GM12892 (cell line): ENCODE data around the gene BABAM2.
"Not testable (repeated sequence)": the region's sequence is repeated elsewhere in the genome, so short reads cannot be mapped to it uniquely, and the experiment has no call there.

Experiments used
- DNase-seq: peaks from one replicate; pipeline ENCODE4 v3.0.0; 2011; ENCODE audit not compliant: insufficient read length
- FAIRE-seq: peaks from 2 replicates; lab custom pipeline; 2011; peaks lifted over from hg19 to GRCh38; lab: Jason Lieb, UNC
- POLR2A ChIP-seq: IDR thresholded peaks from 2 replicates; pipeline ENCODE4 v1.6.1; 2011; ENCODE audit warnings: low read depth, low read length, control low read depth
- POLR2AphosphoS5 ChIP-seq: IDR thresholded peaks from 2 replicates; pipeline ENCODE4 v1.6.1; 2011; ENCODE audit warnings: low read depth, low read length, control low read depth
- TAF1 ChIP-seq: IDR thresholded peaks from 2 replicates; pipeline ENCODE4 v1.6.1; 2011; ENCODE audit warnings: low read depth, mild to moderate bottlenecking, control low read depth, low read length, borderline replicate concordance

BABAM2 gene

GRCh38 chr2:28101123-28101522, 210.6 kb downstream of the BABAM2 start:
- DNase-seq (no peak), FAIRE-seq (no peak)
- TF ChIP-seq POLR2A (no peak), TAF1 (no peak), POLR2AphosphoS5 (no peak)

DNA sequence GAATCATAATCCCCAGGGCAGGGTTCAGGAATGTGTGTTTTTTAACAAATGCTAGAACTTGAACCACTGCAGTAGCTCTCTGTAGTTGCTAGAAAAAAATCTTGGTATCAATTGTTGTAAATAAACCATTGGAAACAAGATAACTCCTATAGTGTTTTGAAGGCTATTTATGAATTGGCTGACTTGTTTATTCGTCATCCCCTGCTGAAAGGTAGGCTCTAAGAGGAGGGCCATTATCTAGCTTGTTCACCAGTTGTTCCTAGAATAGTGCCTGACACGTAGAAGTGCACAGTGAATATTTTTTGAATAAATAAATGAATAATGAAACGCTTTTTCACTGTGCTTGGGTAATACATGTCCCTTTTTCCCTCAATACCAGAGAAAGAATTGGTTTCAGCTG, 211.4 kb downstream of the BABAM2 start:
- TF ChIP-seq TAF1 = no peak
- TF ChIP-seq POLR2AphosphoS5 = no peak
- TF ChIP-seq POLR2A = no peak
- DNase-seq (no peak), FAIRE-seq (no peak)

- TF ChIP-seq POLR2AphosphoS5 = no peak
- no peak for TF ChIP-seq POLR2A
- TF ChIP-seq TAF1 = no peak
- DNase-seq (no peak), FAIRE-seq (no peak)
Measured at GRCh38 chr2:28102455-28102874, 211.9 kb downstream of the BABAM2 start.

- no peak for FAIRE-seq
- TF ChIP-seq TAF1 (no peak), POLR2AphosphoS5 (no peak)
- DNase-seq = no peak
Measured at GRCh38 chr2:28103611-28104010, 213.1 kb downstream of the BABAM2 start.

GRCh38 chr2:28108143-28108542, 217.6 kb downstream of the BABAM2 start:
- FAIRE-seq = no peak
- TF ChIP-seq POLR2AphosphoS5 = no peak
- TF ChIP-seq POLR2A = no peak
- no peak for TF ChIP-seq TAF1
- no peak for DNase-seq

GRCh38 chr2:28113771-28114170, 223.2 kb downstream of the BABAM2 start:
- not testable (repeated sequence) for DNase-seq, FAIRE-seq

DNA sequence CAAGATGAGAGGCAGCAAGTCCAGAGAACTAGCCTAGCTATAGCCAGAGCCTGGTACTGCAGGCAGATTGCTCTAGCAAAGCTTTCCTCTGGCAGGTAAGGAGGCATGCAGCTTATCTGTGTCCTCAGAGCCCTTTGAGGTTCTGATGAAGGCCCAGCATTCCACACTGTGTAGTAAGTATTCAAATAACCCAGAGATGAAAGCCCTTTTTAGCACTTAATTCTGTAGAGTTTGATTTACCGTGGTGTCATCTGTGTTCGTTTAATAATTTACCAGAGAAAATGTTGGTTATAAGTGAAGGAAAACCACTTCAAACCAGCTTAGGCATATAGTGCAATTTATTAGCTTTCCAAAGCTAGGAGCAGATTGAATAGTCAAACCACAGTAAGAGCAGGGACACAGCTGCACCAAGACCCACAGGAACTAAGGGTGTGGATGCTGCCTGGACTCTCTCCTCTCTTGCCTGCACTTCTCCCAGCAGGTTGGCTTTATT, 226.6 kb downstream of the BABAM2 start:
- no peak for DNase-seq
- no peak for FAIRE-seq
- no peak for TF ChIP-seq TAF1
- TF ChIP-seq POLR2A = no peak
- TF ChIP-seq POLR2AphosphoS5 = no peak

DNA sequence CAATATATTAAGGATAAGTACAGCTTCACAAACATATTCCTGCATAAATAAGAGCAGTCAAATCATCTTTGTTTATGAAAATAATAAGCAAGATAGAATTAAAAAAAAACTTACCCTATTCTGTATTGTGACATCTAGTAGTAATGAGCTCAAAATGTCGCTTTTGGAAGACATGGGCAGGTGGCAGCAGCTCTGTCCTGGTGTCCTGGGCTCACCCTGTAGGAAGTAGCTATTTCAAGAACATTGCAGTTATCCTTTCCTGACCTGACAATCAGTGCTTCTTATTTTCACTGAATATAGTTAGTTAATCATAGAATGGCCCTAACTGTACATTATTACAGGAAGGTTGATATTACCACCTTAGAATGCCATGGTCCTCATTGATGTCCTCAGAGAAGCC, 229.1 kb downstream of the BABAM2 start:
- TF ChIP-seq TAF1 (no peak), POLR2A (no peak), POLR2AphosphoS5 (no peak)
- FAIRE-seq = no peak
- DNase-seq = no peak

- peak; percentile 5 for FAIRE-seq
Measured at GRCh38 chr2:28128281-28128950, 237.9 kb downstream of the BABAM2 start.

DNA sequence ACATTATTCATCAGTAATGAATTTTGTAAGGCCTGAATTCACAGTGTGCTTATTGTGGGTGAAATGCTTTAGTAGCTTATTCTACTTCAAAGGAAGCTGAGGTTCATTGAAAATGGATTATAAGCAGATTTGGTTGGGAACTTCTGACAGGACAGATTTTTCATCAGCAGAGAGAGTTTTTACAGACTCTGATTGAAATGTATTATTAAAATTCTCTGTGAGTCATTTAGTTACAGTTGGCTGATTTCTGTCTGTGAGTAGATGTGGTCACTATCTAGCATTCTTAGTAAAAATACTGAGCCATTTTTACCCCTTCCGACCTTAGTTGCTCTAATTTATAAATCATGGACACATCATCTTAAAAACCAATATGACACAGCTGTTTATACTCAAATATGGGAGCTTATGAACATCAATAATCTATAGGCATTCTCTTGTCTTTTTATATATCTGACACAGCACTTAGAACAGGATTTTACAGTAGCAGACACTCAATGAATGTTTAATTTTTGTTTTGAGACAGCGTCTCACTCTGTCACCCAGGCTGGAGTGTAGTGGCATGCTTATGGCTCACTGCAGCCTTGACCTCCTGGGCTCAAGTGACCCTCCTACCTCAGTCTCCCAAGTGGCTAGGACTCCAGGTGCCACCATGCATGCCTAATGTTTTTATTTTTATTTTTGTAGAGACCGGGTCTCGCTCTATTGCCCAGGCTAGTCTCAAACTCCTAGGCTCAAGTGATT, 239.6 kb downstream of the BABAM2 start:
- DNase-seq (no peak), FAIRE-seq (no peak)
- TF ChIP-seq TAF1 = no peak

More at GRCh38 chr2:28128281-28128950, 237.9 kb downstream of the BABAM2 start:
- DNase-seq = no peak
- TF ChIP-seq POLR2A = no peak
- TF ChIP-seq POLR2AphosphoS5 = no peak

DNA sequence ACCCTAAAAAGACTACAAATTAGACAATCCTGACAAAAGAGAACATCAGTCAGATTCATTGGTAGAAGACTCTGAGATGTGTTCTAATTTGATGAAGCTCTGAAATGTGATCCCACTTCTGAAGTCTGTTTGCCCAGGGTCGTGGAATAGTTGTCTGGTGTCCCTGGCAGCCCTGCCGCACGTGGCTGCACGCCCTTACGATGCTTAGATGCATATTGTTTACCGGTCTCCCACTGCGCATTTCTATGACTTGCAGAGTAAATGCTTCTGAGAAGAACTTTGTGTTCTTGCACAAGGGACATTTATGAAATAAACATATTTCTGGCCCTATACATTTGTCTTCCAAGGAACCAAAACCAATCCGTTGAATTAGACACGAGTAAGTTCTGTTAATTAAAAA, 243.2 kb downstream of the BABAM2 start:
- DNase-seq (no peak), FAIRE-seq (no peak)

GRCh38 chr2:28134262-28134812, 243.8 kb downstream of the BABAM2 start:
- FAIRE-seq = no peak
- no peak for TF ChIP-seq TAF1
- TF ChIP-seq POLR2AphosphoS5 = no peak
- no peak for TF ChIP-seq POLR2A
- no peak for DNase-seq

More for the DNA sequence above, 243.2 kb downstream of the BABAM2 start:
- TF ChIP-seq POLR2A = no peak
- no peak for TF ChIP-seq POLR2AphosphoS5
- no peak for TF ChIP-seq TAF1

- TF ChIP-seq TAF1 (no peak), POLR2AphosphoS5 (no peak), POLR2A (no peak)
- no peak for DNase-seq
- FAIRE-seq = no peak
Measured at GRCh38 chr2:28134857-28135256, 244.3 kb downstream of the BABAM2 start.
